Pancreas (tissue), 10 donors: ENCODE results near the gene MSI2. TPM values are rescaled to one million over a fixed set of nuclear protein-coding genes. Genes with fewer than 3 reads are reported as not detected.

ENCODE experiments used
- ATAC-seq, 4 donors: fragments of 200-7000 bp; cut with Tn5 transposase; one replicate each; pipeline versions ENCODE4 v1.8.0 to v1.9.1; 2020; ENCODE audit warnings: mild to moderate bottlenecking in 4 of 4, moderate library complexity in 4 of 4
- DNase-seq, 6 donors: peaks; one replicate each; pipeline ENCODE4 v3.0.0-alpha.2; 2020
- FAIRE-seq: peaks from 2 replicates; lab custom pipeline; 2012; peaks lifted over from hg19 to GRCh38; lab: Jason Lieb, UNC
- H3K27ac ChIP-seq, 4 donors: fragments of 200-600 bp; sonication (generic); 1 replicate in 3 of 4; 2 replicates in 1 of 4; pipeline versions ENCODE4 v1.5.0 to v1.8.0; 2020
- H3K27me3 ChIP-seq, 4 donors: fragments of 200-600 bp; one replicate each; pipeline ENCODE4 v1.8.0; 2021
- H3K36me3 ChIP-seq, 3 donors: fragments of 200-600 bp; sonication (generic) in 1 of 3; one replicate each; pipeline versions ENCODE4 v1.5.0 to v1.8.0; 2020 to 2021
- H3K4me1 ChIP-seq, 3 donors: fragments of 200-600 bp; one replicate each; pipeline ENCODE4 v1.8.0; 2021
- H3K4me3 ChIP-seq, 4 donors: fragments of 200-600 bp; sonication (generic) in 2 of 4; one replicate each; pipeline versions ENCODE4 v1.5.0 to v1.8.0; 2020 to 2021
- H3K9me3 ChIP-seq, 4 donors: fragments of 200-600 bp; one replicate each; pipeline ENCODE4 v1.8.0; 2021
- CTCF ChIP-seq, 4 donors: fragments of 200-600 bp; sonication (generic) in 3 of 4; IDR thresholded peaks; one replicate each; pipeline versions ENCODE4 v1.5.0 to v1.8.0; 2021; ENCODE audit warnings: antibody characterized with exemption in 4 of 4
- WGBS, 2 donors: extraction: QIAGEN DNeasy Blood & Tissue Kit; methylation state at CpG; one replicate each; pipeline ENCODE4 v1.1.7; 2013; 5-methylcytosine and 5-hydroxymethylcytosine counted together
- intact Hi-C, 3 donors: fragments of 100-400 bp; cut with DNase I; formaldehyde crosslinking; loops; one replicate each; pipeline versions ENCODE4 v1.11.1 to v1.14.2; 2022
- polyA plus RNA-seq, 2 donors: library from polyadenylated mRNA; stranded (reverse); fragments of 200-250 nt; gene quantifications; one replicate each; pipeline ENCODE4 v1.2.3, GENCODE V29; 2013
- total RNA-seq, 6 donors: library from RNA; stranded (reverse); fragmentation: NEBNext Ultra II Directional in 4 of 6; extraction: Animal tissue kit (Norgen Biotek cat#: 25700) in 4 of 6; gene quantifications; one replicate each; pipeline versions ENCODE4 v1.2.1 to v1.2.4, GENCODE V29; 2021 to 2023
- donor health status: healthy with polysubstance abuse.
- donor health status: DM: no; HTN: no; CAD: no; lungs with moderate emphysema.
- donor health status: DM: no; HTN: no; CAD: no.
- donor health status: control.
- donor health status: control.
- donor health status: Bipolar disorder and iron deficiency.
- donor health status: DM: yes; HTN: yes; CAD: no.
- donor health status: DM: no; HTN: no; CAD: no.
- donor health status: DM: no; HTN: no; CAD: no.
- donor health status: DM: yes; HTN: yes; CAD: no.

MSI2 gene
- total and polyA plus RNA-seq, 8 donors = 10.4 to 48.9 (median 30.1) TPM

GRCh38 chr17:57502022-57502421, 245.7 kb downstream of the MSI2 start:
- Histone ChIP-seq H3K9me3 (no peaks in the 10 kb centered on the region), H3K4me3 (no peak overlapping the region), H3K4me1 (peaks cover 0 to 7% (median 3%) of the 10 kb centered on the region in 3 donors), H3K27ac (no peak overlapping the region), H3K27me3 (no peaks in the 10 kb centered on the region), H3K36me3 (no peaks in the 10 kb centered on the region)
- intact Hi-C loops = no loop called here
- no peak for TF ChIP-seq CTCF (IDR thresholded peaks at IDR 0.05)
- no peak for DNase-seq
- 93 to 95% methylated on average over 4 of the region's 4 CpGs for WGBS, 2 donors
- no peak for FAIRE-seq
- no peak for ATAC-seq

- intact Hi-C loops = no loop called here
- ATAC-seq (no peak), DNase-seq (no peak), FAIRE-seq (no peak)
- Histone ChIP-seq H3K36me3 (no peaks in the 10 kb centered on the region), H3K4me1 (peaks cover 0 to 7% (median 3%) of the 10 kb centered on the region in 3 donors), H3K27ac (no peak overlapping the region), H3K27me3 (no peaks in the 10 kb centered on the region), H3K9me3 (no peaks in the 10 kb centered on the region), H3K4me3 (no peak overlapping the region)
- 20 to 38% methylated on average over 2 of the region's 2 CpGs for WGBS, 2 donors
- no peak for TF ChIP-seq CTCF (IDR thresholded peaks at IDR 0.05)
Measured at GRCh38 chr17:57502811-57503241, 246.5 kb downstream of the MSI2 start.

GRCh38 chr17:57504208-57504607, 247.9 kb downstream of the MSI2 start:
- no peak for ATAC-seq
- no peak overlapping the region for H3K4me3 ChIP-seq
- intact Hi-C loops = no loop called here

GRCh38 chr17:57505841-57506773, 249.8 kb downstream of the MSI2 start:
- ATAC-seq (peak in 2 of 4 donors; percentile 15 to 19), DNase-seq (no peak), FAIRE-seq (no peak)
- 85 to 89% methylated on average over 21 of the region's 21 CpGs for WGBS, 2 donors
- Histone ChIP-seq H3K27me3 (no peaks in the 10 kb centered on the region), H3K4me1 (peaks cover 0 to 7% (median 3%) of the 10 kb centered on the region in 3 donors), H3K27ac (no peak overlapping the region), H3K36me3 (no peaks in the 10 kb centered on the region), H3K4me3 (no peak overlapping the region), H3K9me3 (no peaks in the 10 kb centered on the region)
- TF ChIP-seq CTCF (IDR thresholded peaks at IDR 0.05) = no peak
- intact Hi-C loops = no loop called here

More at GRCh38 chr17:57504208-57504607, 247.9 kb downstream of the MSI2 start:
- peaks cover 0 to 7% (median 3%) of the 10 kb centered on the region in 3 donors for H3K4me1 ChIP-seq
- no peak for FAIRE-seq
- no peak for DNase-seq
- H3K9me3 ChIP-seq = no peaks in the 10 kb centered on the region
- no peaks in the 10 kb centered on the region for H3K36me3 ChIP-seq
- no peak overlapping the region for H3K27ac ChIP-seq
- TF ChIP-seq CTCF (IDR thresholded peaks at IDR 0.05) = no peak
- 94 to 99% methylated on average over 8 of the region's 8 CpGs for WGBS, 2 donors
- H3K27me3 ChIP-seq = no peaks in the 10 kb centered on the region

- TF ChIP-seq CTCF (IDR thresholded peaks at IDR 0.05) = no peak
- DNase-seq (no peak), FAIRE-seq (no peak), ATAC-seq (no peak)
- Histone ChIP-seq H3K9me3 (no peaks in the 10 kb centered on the region), H3K27me3 (no peaks in the 10 kb centered on the region), H3K4me3 (no peak overlapping the region), H3K27ac (no peak overlapping the region), H3K36me3 (no peaks in the 10 kb centered on the region), H3K4me1 (peaks cover 0 to 7% (median 3%) of the 10 kb centered on the region in 3 donors)
- intact Hi-C loops = no loop called here
- WGBS, 2 donors = 82 to 86% methylated on average over 1 of the region's 1 CpG
Measured at GRCh38 chr17:57506774-57507127, 250.4 kb downstream of the MSI2 start.
